Measurements from ENCODE around the gene LRRFIP1.

Gene LRRFIP1

GRCh38 chr2:237598468-237599208, 28.7 kb upstream of the LRRFIP1 start:
- TF ChIP-seq CTCF (IDR thresholded peaks at IDR 0.05; ENCODE audit: borderline replicate concordance, control extremely low read depth, extremely low read depth, insufficient read depth, missing control alignments) = no peak
- in situ Hi-C loops (cut with MboI; ENCODE audit: low sequenced_read_pairs, unreplicated experiment) = no loop called here
- no peak for DNase-seq (ENCODE audit: low spot score)

DNA sequence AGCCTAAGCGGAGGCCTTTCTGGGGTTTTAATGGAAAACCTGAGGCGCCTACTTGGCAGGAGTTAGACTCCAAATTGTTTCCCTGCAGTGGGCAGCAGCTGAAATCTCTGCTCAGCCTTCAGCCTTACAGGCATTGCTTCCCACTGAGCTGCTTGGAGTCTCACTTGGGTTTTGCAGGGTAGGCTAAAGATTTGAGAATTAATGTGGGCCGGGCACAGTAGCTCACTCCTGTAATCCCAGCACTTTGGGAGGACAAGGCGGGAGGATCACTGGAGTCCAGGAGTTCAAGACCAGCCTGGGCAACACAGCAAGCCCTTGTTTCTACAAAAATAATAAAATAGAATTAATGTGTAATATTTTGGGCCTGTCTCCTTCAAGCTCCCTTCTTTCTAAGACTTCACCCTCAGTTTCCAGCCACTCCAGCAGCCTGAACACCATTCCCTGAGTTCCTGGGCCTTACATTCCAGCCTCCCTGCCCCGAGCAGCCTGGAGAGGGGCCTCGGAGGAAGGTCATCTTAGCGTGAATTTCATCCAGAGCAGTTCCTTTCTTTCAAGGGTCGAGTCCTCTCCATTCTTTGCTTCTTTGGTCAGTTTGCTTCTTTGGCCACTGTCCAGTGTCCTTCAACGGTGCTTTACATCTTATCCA, 27.8 kb upstream of the LRRFIP1 start:
- DNase-seq (ENCODE audit: low spot score) = no peak
- in situ Hi-C loops (cut with MboI; ENCODE audit: low sequenced_read_pairs, unreplicated experiment) = no loop called here
- no peak for TF ChIP-seq CTCF (IDR thresholded peaks at IDR 0.05; ENCODE audit: borderline replicate concordance, control extremely low read depth, extremely low read depth, insufficient read depth, missing control alignments)

GRCh38 chr2:237600205-237600846, 27.1 kb upstream of the LRRFIP1 start:
- no peak for DNase-seq (ENCODE audit: low spot score)
- in situ Hi-C loops (cut with MboI; ENCODE audit: low sequenced_read_pairs, unreplicated experiment) = no loop called here
- no peak for TF ChIP-seq CTCF (IDR thresholded peaks at IDR 0.05; ENCODE audit: borderline replicate concordance, control extremely low read depth, extremely low read depth, insufficient read depth, missing control alignments)

GRCh38 chr2:237601453-237602116, 25.8 kb upstream of the LRRFIP1 start:
- in situ Hi-C loops (cut with MboI; ENCODE audit: low sequenced_read_pairs, unreplicated experiment) = no loop called here
- no peak for TF ChIP-seq CTCF (IDR thresholded peaks at IDR 0.05; ENCODE audit: borderline replicate concordance, control extremely low read depth, extremely low read depth, insufficient read depth, missing control alignments)
- no peak for DNase-seq (ENCODE audit: low spot score)

GRCh38 chr2:237602409-237602808, 25.0 kb upstream of the LRRFIP1 start:
- in situ Hi-C loops (cut with MboI; ENCODE audit: low sequenced_read_pairs, unreplicated experiment) = no loop called here
- no peak for TF ChIP-seq CTCF (IDR thresholded peaks at IDR 0.05; ENCODE audit: borderline replicate concordance, control extremely low read depth, extremely low read depth, insufficient read depth, missing control alignments)
- DNase-seq (ENCODE audit: low spot score) = no peak

GRCh38 chr2:237603049-237603717, 24.2 kb upstream of the LRRFIP1 start:
- DNase-seq (ENCODE audit: low spot score) = no peak
- in situ Hi-C loops (cut with MboI; ENCODE audit: low sequenced_read_pairs, unreplicated experiment) = no loop called here
- no peak for TF ChIP-seq CTCF (IDR thresholded peaks at IDR 0.05; ENCODE audit: borderline replicate concordance, control extremely low read depth, extremely low read depth, insufficient read depth, missing control alignments)
